DMS53 (cell line): ENCODE results near the gene MSI1.

Source experiments
- DNase-seq: peaks from one replicate; lab custom pipeline; 2025; lab: John Stamatoyannopoulos, UW

MSI1 gene

GRCh38 chr12:120323772-120324171, 45.2 kb downstream of the MSI1 start:
- DNase-seq: no peak

- peak; percentile 83 for DNase-seq
Measured at GRCh38 chr12:120321382-120322202, 47.4 kb downstream of the MSI1 start.

- peak; percentile 100 for DNase-seq
Measured at GRCh38 chr12:120317224-120318105, 51.5 kb downstream of the MSI1 start.

- peak; percentile 70 for DNase-seq
Measured at GRCh38 chr12:120316798-120317223, 52.2 kb downstream of the MSI1 start.

GRCh38 chr12:120314220-120314619, 54.7 kb downstream of the MSI1 start:
- DNase-seq: peak; percentile 52

- DNase-seq: peak; percentile 98
Measured at GRCh38 chr12:120301962-120302815, 66.8 kb downstream of the MSI1 start, which contains the start of gene SIRT4. Gene SIRT4 (plus strand): TSS chr12:120302321. CDS start chr12:120303562, 1,241 bp downstream.

GRCh38 chr12:120292661-120293531, 76.1 kb downstream of the MSI1 start, which contains the start of gene RNU4-1:
Gene RNU4-1 (minus strand): TSS chr12:120293237.
- DNase-seq: peak; percentile 96

- DNase-seq: no peak
Measured at GRCh38 chr12:120292411-120292660, 76.6 kb downstream of the MSI1 start.
